ENCODE data around the gene ENTPD6. TPM values are rescaled to one million over a fixed set of nuclear protein-coding genes. Genes with fewer than 3 reads are reported as not detected.
A peak's percentile ranks its signal among the peaks of the same experiment; 100 is the strongest.

Gene ENTPD6
- total and polyA plus RNA-seq, 2 experiments from 2014 or later = 80.4 to 87.1 TPM

GRCh38 chr20:25196786-25197120 is 1.2 kb downstream of the ENTPD6 start:
- peak overlapping the region; percentile 85 for H2AFZ ChIP-seq
- 19% methylated on average over 9 of the region's 9 CpGs for WGBS (ENCODE audit: low lambda C conversion rate, missing lambda C conversion rate)
- peak overlapping the region; percentile 86 for H3K4me3 ChIP-seq
- TF ChIP-seq EZH2phosphoT487 (IDR thresholded peaks at IDR 0.05; ENCODE audit: low read depth, severe bottlenecking, unreplicated experiment) (no peak), CTCF (IDR thresholded peaks at IDR 0.05; ENCODE audit: poor library complexity) (no peak), EZH2 (IDR thresholded peaks at IDR 0.05; ENCODE audit: borderline replicate concordance) (no peak)
- H3K27me3 ChIP-seq = no peaks in the 10 kb centered on the region
- peak overlapping the region; percentile 90 for H3K27ac ChIP-seq
- peaks cover 16% of the 10 kb centered on the region for H4K20me1 ChIP-seq (ENCODE audit: insufficient read depth, poor library complexity, severe bottlenecking)
- peak overlapping the region; percentile 83 for H3K4me2 ChIP-seq
- H3K79me2 ChIP-seq = peaks cover 54% of the 10 kb centered on the region
- no peak for DNase-seq (ENCODE audit: low spot score)
- H3K4me1 ChIP-seq (ENCODE audit: insufficient read depth) = peaks cover 3% of the 10 kb centered on the region
- no peaks in the 10 kb centered on the region for H3K9me3 ChIP-seq (ENCODE audit: low read depth)
- H3K9me2 ChIP-seq (replicated peaks; ENCODE audit: insufficient read depth) = no peaks in the 10 kb centered on the region
- H3K36me3 ChIP-seq (replicated peaks; ENCODE audit: insufficient read depth, low read depth) = no peaks in the 10 kb centered on the region

- peak overlapping the region; percentile 83 for H3K4me2 ChIP-seq
- H3K27me3 ChIP-seq = no peaks in the 10 kb centered on the region
- H3K27ac ChIP-seq = peak overlapping the region; percentile 90
- no peaks in the 10 kb centered on the region for H3K9me2 ChIP-seq (replicated peaks; ENCODE audit: insufficient read depth)
- H3K36me3 ChIP-seq (replicated peaks; ENCODE audit: insufficient read depth, low read depth) = no peaks in the 10 kb centered on the region
- no peak for TF ChIP-seq EZH2 (IDR thresholded peaks at IDR 0.05; ENCODE audit: borderline replicate concordance)
- TF ChIP-seq EZH2phosphoT487 (IDR thresholded peaks at IDR 0.05; ENCODE audit: low read depth, severe bottlenecking, unreplicated experiment) = no peak
- TF ChIP-seq CTCF (IDR thresholded peaks at IDR 0.05; ENCODE audit: poor library complexity) = no peak
- H3K4me1 ChIP-seq (ENCODE audit: insufficient read depth) = peaks cover 3% of the 10 kb centered on the region
- H2AFZ ChIP-seq = no peak overlapping the region
- no peak for DNase-seq (ENCODE audit: low spot score)
- H4K20me1 ChIP-seq (ENCODE audit: insufficient read depth, poor library complexity, severe bottlenecking) = peaks cover 16% of the 10 kb centered on the region
- H3K9me3 ChIP-seq (ENCODE audit: low read depth) = no peaks in the 10 kb centered on the region
- WGBS (ENCODE audit: low lambda C conversion rate, missing lambda C conversion rate) = 80% methylated on average over 3 of the region's 3 CpGs
- peak overlapping the region; percentile 86 for H3K4me3 ChIP-seq
- peaks cover 59% of the 10 kb centered on the region for H3K79me2 ChIP-seq
Measured at GRCh38 chr20:25197183-25197869, 1.8 kb downstream of the ENTPD6 start.

GRCh38 chr20:25197870-25198190 is 2.3 kb downstream of the ENTPD6 start:
- Histone ChIP-seq H4K20me1 (ENCODE audit: insufficient read depth, poor library complexity, severe bottlenecking) (peaks cover 16% of the 10 kb centered on the region), H3K9me3 (ENCODE audit: low read depth) (no peaks in the 10 kb centered on the region), H3K27ac (no peak overlapping the region), H3K36me3 (replicated peaks; ENCODE audit: insufficient read depth, low read depth) (no peaks in the 10 kb centered on the region), H3K4me2 (peak overlapping the region; percentile 83), H3K4me3 (no peak overlapping the region), H3K79me2 (peaks cover 64% of the 10 kb centered on the region), H3K9me2 (replicated peaks; ENCODE audit: insufficient read depth) (no peaks in the 10 kb centered on the region), H3K4me1 (ENCODE audit: insufficient read depth) (peaks cover 3% of the 10 kb centered on the region), H3K27me3 (no peaks in the 10 kb centered on the region), H2AFZ (no peak overlapping the region)
- 88% methylated on average over 3 of the region's 3 CpGs for WGBS (ENCODE audit: low lambda C conversion rate, missing lambda C conversion rate)
- no peak for DNase-seq (ENCODE audit: low spot score)
- TF ChIP-seq EZH2 (IDR thresholded peaks at IDR 0.05; ENCODE audit: borderline replicate concordance) = no peak
- TF ChIP-seq EZH2phosphoT487 (IDR thresholded peaks at IDR 0.05; ENCODE audit: low read depth, severe bottlenecking, unreplicated experiment) = no peak
- no peak for TF ChIP-seq CTCF (IDR thresholded peaks at IDR 0.05; ENCODE audit: poor library complexity)
